HG03064 (cell line): ENCODE data around the gene POTEI.
"Not testable (repeated sequence)": the region's sequence is repeated elsewhere in the genome, so short reads cannot be mapped to it uniquely, and the experiment has no call there.

Experiments
- ATAC-seq: cut with Tn5 transposase; IDR thresholded peaks from one replicate; pipeline ENCODE4 v1.9.1; 2021; ENCODE audit warnings: low read depth; ENCODE audit not compliant: unreplicated experiment

The POTEI gene

GRCh38 chr2:130491073-130491472, 18.1 kb downstream of the POTEI start:
- not testable (repeated sequence) for ATAC-seq

DNA sequence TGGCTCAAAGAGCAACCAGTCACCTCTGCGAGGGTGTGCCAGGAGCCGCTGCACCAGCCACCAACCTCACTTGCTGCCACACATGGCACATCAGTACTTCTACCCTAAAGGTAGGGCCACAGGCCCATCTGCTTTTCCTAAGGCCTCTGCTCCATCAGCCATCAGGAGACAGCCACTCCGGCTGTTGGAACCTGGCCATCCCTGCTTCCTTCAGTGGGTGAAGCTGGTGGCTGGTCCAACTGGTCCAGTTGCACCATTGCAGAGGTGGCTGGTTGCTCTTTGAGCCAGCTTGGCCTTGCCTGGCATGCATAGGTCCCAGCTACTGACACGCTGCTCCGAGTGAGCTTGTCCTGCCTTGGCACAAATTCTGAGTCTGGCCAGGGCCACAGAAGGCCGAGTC, 53.7 kb downstream of the POTEI start:
- not testable (repeated sequence) for ATAC-seq

DNA sequence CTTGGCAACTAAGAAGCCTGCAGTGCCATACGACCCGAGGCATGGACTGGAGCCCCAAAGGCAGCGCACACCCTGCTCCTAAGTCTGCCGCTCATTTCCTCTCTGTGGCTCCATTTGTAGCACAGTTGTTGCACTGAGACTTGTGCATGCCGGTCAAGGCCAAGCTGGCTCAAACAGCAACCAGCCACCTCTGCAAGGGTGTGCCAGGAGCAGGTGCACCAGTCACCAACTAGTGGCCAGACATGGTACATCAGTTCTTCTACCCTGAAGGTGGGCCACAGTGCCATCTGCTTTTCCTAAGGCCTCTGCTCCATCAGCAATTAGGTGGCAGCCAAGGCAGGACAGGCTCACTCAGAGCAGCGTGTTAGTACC, 54.4 kb downstream of the POTEI start:
- ATAC-seq, result not testable (repeated sequence)

- ATAC-seq, result not testable (repeated sequence)
Observed at GRCh38 chr2:130453955-130454711, 55.0 kb downstream of the POTEI start.

DNA sequence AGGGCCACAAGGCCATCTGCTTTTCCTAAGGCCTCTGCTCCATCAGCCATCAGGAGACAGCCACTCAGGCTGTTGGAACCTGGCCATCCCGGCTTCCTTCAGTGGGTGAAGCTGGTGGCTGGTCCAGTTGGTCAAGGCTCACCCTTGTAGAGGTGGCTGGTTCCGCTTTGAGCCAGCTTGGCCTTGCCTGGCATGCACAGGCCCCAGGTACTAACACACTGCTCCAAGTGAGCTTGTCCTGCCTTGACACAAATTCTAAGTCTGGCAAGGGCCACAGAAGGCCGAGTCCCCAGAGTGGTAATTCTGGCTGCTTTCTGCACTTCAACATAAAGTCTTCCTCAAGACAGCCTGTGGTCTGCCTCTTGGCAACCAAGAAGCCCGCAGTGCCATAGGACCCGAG, 56.2 kb downstream of the POTEI start:
- not testable (repeated sequence) for ATAC-seq

GRCh38 chr2:130451823-130452222, 57.3 kb downstream of the POTEI start:
- not testable (repeated sequence) for ATAC-seq

DNA sequence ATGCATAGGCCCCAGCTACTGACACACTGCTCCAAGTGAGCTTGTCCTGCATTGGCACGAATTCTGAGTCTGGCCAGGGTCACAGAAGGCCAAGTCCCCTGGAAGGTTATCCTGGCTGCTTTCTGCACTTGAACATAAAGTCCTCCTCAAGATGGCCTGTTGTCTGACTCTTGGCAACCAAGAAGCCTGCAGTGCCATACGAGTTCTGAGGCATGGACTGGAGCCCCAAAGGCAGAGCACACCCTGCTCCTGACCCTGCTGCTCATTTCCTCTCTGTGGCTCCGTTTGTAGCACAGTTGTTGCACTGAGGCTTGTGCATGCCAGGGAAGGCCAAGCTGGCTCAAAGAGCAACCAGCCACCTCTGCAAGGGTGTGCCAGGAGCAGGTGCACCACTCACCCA, 57.9 kb downstream of the POTEI start:
- not testable (repeated sequence) for ATAC-seq

DNA sequence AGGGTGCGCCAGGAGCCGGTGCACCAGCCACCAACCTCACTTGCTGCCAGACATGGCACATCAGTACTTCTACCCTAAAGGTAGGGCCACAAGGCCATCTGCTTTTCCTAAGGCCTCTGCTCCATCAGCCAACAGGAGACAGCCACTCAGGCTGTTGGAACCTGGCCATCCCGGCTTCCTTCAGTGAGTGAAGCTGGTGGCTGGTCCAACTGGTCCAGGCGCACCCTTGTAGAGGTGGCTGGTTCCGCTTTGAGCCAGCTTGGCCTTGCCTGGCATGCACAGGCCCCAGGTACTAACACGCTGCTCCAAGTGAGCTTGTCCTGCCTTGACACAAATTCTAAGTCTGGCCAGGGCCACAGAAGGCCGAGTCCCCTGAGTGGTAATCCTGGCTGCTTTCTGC, 58.8 kb downstream of the POTEI start:
- ATAC-seq, result not testable (repeated sequence)

DNA sequence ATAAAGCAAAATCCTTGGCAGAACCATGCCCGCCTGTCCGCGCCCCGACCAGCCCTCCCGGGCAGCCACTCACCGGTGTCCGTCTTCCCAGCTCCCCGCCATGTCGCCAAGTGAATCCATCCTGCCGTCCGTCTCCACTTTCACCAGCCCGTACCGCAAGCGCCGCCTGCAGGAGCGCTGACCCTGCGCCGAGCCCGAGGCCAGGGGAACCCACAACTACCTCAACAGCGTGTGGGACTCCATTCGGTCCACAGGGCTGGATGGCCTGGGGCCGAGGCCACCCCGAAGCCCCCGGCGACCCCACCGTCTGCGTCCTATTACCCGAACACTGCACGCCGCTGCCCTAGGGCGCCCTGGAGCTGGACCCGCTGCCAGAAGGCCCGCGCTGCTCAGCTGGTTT, 81.5 kb downstream of the POTEI start:
- not testable (repeated sequence) for ATAC-seq

GRCh38 chr2:130418845-130419244, 90.3 kb downstream of the POTEI start:
- ATAC-seq, result not testable (repeated sequence)

- ATAC-seq, result not testable (repeated sequence)
Observed at GRCh38 chr2:130416693-130417092, 92.4 kb downstream of the POTEI start.
